ENCODE results near the gene SETD1A.

SETD1A gene

GRCh38 chr16:30956601-30957455 is 726 bp upstream of the SETD1A start:
- DNase-seq, result peak; percentile 78

GRCh38 chr16:30958175-30959079 is 873 bp downstream of the SETD1A start:
- no peak for DNase-seq

- no peak for DNase-seq
Observed at GRCh38 chr16:30961384-30961783, 3.8 kb downstream of the SETD1A start.

- DNase-seq, result no peak
Observed at GRCh38 chr16:30963925-30964511, 6.5 kb downstream of the SETD1A start.

- no peak for DNase-seq
Observed at GRCh38 chr16:30964574-30965226, 7.1 kb downstream of the SETD1A start.

- DNase-seq, result no peak
Observed at GRCh38 chr16:30965436-30965835, 7.9 kb downstream of the SETD1A start.

GRCh38 chr16:30966033-30966619 is 8.6 kb downstream of the SETD1A start:
- DNase-seq, result no peak

GRCh38 chr16:30967795-30968194 is 10.2 kb downstream of the SETD1A start:
- DNase-seq, result no peak

- no peak for DNase-seq
Observed at GRCh38 chr16:30969246-30969842, 11.8 kb downstream of the SETD1A start.

GRCh38 chr16:30971298-30971697 is 13.7 kb downstream of the SETD1A start:
- DNase-seq, result no peak

GRCh38 chr16:30972872-30973271 is 15.3 kb downstream of the SETD1A start:
- DNase-seq, result no peak

- no peak for DNase-seq
Observed at GRCh38 chr16:30974348-30974747, 16.8 kb downstream of the SETD1A start.

GRCh38 chr16:30976486-30976885 is 18.9 kb downstream of the SETD1A start:
- no peak for DNase-seq

GRCh38 chr16:30977502-30977901 is 19.9 kb downstream of the SETD1A start:
- DNase-seq, result no peak

- no peak for DNase-seq
Observed at GRCh38 chr16:30979170-30980022, 21.8 kb downstream of the SETD1A start.

- no peak for DNase-seq
Observed at GRCh38 chr16:30980023-30980371, 22.4 kb downstream of the SETD1A start.

- DNase-seq, result no peak
Observed at GRCh38 chr16:30980434-30980833, 22.9 kb downstream of the SETD1A start.

- no peak for DNase-seq
Observed at GRCh38 chr16:30980959-30981358, 23.4 kb downstream of the SETD1A start.

GRCh38 chr16:30982548-30983288 is 25.2 kb downstream of the SETD1A start:
- no peak for DNase-seq

- DNase-seq, result no peak
Observed at GRCh38 chr16:30983289-30983889, 25.8 kb downstream of the SETD1A start.
